Measurements from ENCODE around the gene DMRT1.

- TF ChIP-seq CTCF (IDR thresholded peaks at IDR 0.05 in 2 of 3, conservative IDR thresholded peaks at IDR 0.05 in 1 of 3; ENCODE audit: borderline replicate concordance in 1 of 3, insufficient read depth in 1 of 3, low read depth in 2 of 3, low read length in 2 of 3) (no peak), POLR2A (IDR thresholded peaks at IDR 0.05; ENCODE audit: borderline replicate concordance, extremely low read depth, insufficient read depth, insufficient read length) (no peak), EZH2phosphoT487 (IDR thresholded peaks at IDR 0.05; ENCODE audit: borderline replicate concordance) (no peak), MAX (IDR thresholded peaks at IDR 0.05) (no peak), SRF (IDR thresholded peaks at IDR 0.05; ENCODE audit: low read depth) (no peak), RAD21 (IDR thresholded peaks at IDR 0.05; ENCODE audit: low read depth) (no peak), REST (IDR thresholded peaks at IDR 0.05; ENCODE audit: low read depth) (no peak), ATF3 (IDR thresholded peaks at IDR 0.05) (no peak), TCF7L2 (IDR thresholded peaks at IDR 0.05; ENCODE audit: borderline replicate concordance, extremely low read depth, insufficient read depth, insufficient read length) (no peak), ZFX (IDR thresholded peaks at IDR 0.05) (no peak), FOSL1 (IDR thresholded peaks at IDR 0.05; ENCODE audit: low read depth) (no peak), EZH2 (IDR thresholded peaks at IDR 0.05) (no peak), CEBPB (IDR thresholded peaks at IDR 0.05; ENCODE audit: low read depth) (no peak)
Observed at GRCh38 chr9:800591-801150, 40.8 kb upstream of the DMRT1 start.
